Measurements from ENCODE around the gene DPEP2. TPM values are rescaled to one million over a fixed set of nuclear protein-coding genes. Genes with fewer than 3 reads are reported as not detected.
A peak's percentile ranks its signal among the peaks of the same experiment; 100 is the strongest.
"Not testable (repeated sequence)": the region's sequence is repeated elsewhere in the genome, so short reads cannot be mapped to it uniquely, and the experiment has no call there.

Gene DPEP2
- total RNA-seq, 1 experiment from 2014 or later = not detected

DNA sequence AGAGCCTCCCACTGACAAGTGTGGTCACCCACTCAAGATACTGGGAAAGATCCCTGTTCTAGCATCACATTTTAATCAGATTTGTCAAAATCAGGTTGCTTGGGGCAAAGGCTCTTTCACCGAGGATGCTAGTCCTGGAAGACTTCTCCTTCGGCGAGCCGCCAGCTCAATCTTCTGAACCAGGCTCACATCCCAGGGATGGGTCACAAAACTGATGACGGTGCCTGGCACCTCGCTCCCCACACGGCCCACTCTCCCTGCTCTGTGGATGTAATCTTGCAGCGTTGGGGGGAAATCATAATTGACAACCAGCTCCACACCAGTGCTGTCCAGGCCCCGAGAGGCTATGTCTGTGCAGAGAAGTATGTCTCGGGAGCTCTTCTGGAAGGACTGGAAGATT, 22.2 kb upstream of the DPEP2 start:
- Histone ChIP-seq H3K27me3 (ENCODE audit: control insufficient read depth, insufficient read depth, low read length) (no peaks in the 10 kb centered on the region), H3K36me3 (replicated peaks; ENCODE audit: control insufficient read depth, insufficient read depth, low read length) (peaks cover 7% of the 10 kb centered on the region), H3K4me3 (ENCODE audit: insufficient read depth, low read depth, low read length) (no peak overlapping the region)
- no peak for DNase-seq

- DNase-seq = no peak
- Histone ChIP-seq H3K36me3 (replicated peaks; ENCODE audit: control insufficient read depth, insufficient read depth, low read length) (peaks cover 5% of the 10 kb centered on the region; the same call in 1 of the 2 replicates), H3K27me3 (ENCODE audit: control insufficient read depth, insufficient read depth, low read length) (no peaks in the 10 kb centered on the region), H3K4me3 (ENCODE audit: insufficient read depth, low read depth, low read length) (no peak overlapping the region)
Measured at GRCh38 chr16:68019167-68019680, 19.9 kb upstream of the DPEP2 start.

DNA sequence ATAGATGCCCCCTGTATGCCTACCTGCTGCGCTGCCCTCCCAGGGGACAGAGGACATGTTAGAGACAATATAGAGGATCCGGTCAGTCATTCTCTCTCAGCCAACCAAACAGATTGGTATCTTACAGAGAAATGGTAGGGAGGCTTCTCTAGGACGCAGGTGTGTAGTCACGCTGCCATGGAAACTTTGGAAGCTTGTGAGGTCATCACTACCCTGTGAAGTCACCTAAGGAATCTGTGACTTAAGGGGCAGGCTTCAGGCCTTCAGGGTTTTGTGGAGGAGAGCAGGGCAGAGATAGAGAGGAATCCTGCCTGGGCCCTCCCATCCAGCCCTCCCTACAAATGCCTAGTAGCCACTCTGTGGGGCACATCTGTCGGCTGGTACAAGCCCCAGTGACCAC, 16.4 kb upstream of the DPEP2 start, which contains the start of gene DPEP2NB:
TSS of gene DPEP2NB (minus strand) at position 231 of the 400 bp plus-strand sequence. CDS start at position 90, 141 bp downstream.
- DNase-seq = no peak
- Histone ChIP-seq H3K27me3 (ENCODE audit: control insufficient read depth, insufficient read depth, low read length) (no peaks in the 10 kb centered on the region), H3K36me3 (replicated peaks; ENCODE audit: control insufficient read depth, insufficient read depth, low read length) (no peaks in the 10 kb centered on the region), H3K4me3 (ENCODE audit: insufficient read depth, low read depth, low read length) (no peak within 1 kb of the TSS)

DNA sequence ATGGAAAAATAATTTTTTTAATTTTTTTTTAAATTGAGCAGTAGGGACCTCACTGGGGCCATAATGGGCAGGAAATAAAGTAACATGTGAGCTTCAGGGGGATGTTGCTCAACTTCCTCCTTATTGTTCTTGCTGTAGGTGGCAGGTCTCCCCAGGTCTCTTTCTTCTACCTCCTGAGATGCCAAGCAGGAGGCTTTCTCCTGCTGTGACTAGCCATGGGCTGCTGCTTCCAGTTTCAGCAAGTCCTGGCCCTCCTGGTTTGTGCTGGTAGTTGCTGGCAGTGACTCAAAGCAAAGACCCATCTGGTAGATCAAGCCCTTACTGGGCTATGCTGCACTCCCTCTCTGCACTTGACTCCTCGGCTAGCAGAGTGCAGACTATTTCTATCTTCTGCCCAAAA, 14.2 kb upstream of the DPEP2 start:
- H3K36me3 ChIP-seq (replicated peaks; ENCODE audit: control insufficient read depth, insufficient read depth, low read length) = no peaks in the 10 kb centered on the region
- DNase-seq = no peak
- no peak overlapping the region for H3K4me3 ChIP-seq (ENCODE audit: insufficient read depth, low read depth, low read length)
- H3K27me3 ChIP-seq (ENCODE audit: control insufficient read depth, insufficient read depth, low read length) = no peaks in the 10 kb centered on the region

DNA sequence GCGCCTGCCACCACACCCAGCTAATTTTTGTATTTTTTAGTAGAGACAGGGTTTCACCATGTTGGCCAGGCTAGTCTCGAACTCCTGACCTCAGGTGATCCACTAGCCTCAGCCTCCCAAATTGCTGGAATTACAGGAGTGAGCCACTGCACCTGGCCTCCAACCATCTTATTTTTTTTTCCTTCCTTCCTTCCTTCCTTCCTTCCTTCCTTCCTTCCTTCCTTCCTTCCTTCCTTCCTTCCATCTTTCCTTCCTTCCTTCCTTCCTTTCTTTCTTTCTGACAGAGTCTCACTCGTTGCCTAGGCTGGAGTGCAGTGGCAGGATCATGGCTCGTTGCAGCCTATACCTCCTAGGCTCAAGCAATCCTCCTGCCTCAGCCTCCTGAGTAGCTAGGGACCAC, 10.6 kb upstream of the DPEP2 start:
- H3K27me3 ChIP-seq (ENCODE audit: control insufficient read depth, insufficient read depth, low read length); DNase-seq; H3K4me3 ChIP-seq (ENCODE audit: insufficient read depth, low read depth, low read length); H3K36me3 ChIP-seq (replicated peaks; ENCODE audit: control insufficient read depth, insufficient read depth, low read length): not testable (repeated sequence)

DNA sequence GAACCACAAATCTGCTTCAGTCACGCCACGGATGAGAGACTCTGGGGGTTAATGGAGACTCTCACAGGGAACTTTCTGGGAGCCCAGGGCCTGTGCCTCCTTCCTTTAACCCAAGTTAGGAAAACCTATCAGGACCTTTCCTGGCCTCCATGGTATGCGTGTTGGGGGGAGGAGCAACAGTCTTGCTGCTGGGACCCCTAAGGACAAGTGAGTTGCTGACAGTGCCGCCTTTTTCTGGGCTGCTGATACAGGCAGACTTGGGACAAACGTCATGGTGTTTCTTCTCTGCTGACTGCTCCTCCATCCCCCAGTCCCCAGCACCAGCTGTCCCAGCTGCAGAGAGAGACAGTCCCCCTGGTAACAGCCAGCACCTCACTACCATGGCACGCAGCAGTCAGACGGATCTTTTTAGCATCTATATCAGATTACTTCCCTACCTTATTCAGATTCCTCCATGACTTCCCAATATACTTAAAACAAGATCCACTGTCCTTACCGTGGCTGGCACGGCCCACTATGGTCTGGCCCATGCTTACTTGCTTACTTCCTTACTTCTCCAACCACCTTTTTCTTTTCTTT, 10.0 kb upstream of the DPEP2 start:
- DNase-seq = peak; percentile 62
- no peaks in the 10 kb centered on the region for H3K36me3 ChIP-seq (replicated peaks; ENCODE audit: control insufficient read depth, insufficient read depth, low read length)
- no peak overlapping the region for H3K4me3 ChIP-seq (ENCODE audit: insufficient read depth, low read depth, low read length)
- H3K27me3 ChIP-seq (ENCODE audit: control insufficient read depth, insufficient read depth, low read length) = no peaks in the 10 kb centered on the region

GRCh38 chr16:68005786-68006286, 6.6 kb upstream of the DPEP2 start:
- DNase-seq = peak; percentile 46
- Histone ChIP-seq H3K27me3 (ENCODE audit: control insufficient read depth, insufficient read depth, low read length) (no peaks in the 10 kb centered on the region), H3K4me3 (ENCODE audit: insufficient read depth, low read depth, low read length) (no peak overlapping the region), H3K36me3 (replicated peaks; ENCODE audit: control insufficient read depth, insufficient read depth, low read length) (no peaks in the 10 kb centered on the region)

- Histone ChIP-seq H3K36me3 (replicated peaks; ENCODE audit: control insufficient read depth, insufficient read depth, low read length) (no peaks in the 10 kb centered on the region), H3K4me3 (ENCODE audit: insufficient read depth, low read depth, low read length) (no peak overlapping the region), H3K27me3 (ENCODE audit: control insufficient read depth, insufficient read depth, low read length) (no peaks in the 10 kb centered on the region)
- no peak for DNase-seq
Measured at GRCh38 chr16:68005211-68005610, 5.9 kb upstream of the DPEP2 start.

DNA sequence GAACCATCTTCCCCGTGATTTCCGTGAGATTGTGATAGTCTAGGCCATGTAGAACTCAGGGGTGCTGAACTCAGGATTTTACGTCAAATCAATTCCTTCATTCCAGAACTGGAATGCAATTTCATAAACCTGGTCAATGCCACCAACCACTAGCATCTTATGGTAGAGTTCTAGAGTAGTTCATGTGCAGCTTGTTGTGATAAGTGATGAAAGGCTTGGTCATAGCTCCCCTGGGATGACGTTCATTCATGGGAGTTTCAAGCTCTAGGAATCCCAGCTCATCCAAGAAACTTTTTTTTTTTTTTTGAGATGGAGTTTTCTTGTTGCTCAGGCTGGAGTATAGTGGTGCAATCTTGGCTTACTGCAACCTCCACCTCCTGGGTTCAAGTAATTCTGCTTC, 3.7 kb upstream of the DPEP2 start:
- Histone ChIP-seq H3K27me3 (ENCODE audit: control insufficient read depth, insufficient read depth, low read length) (no peaks in the 10 kb centered on the region), H3K4me3 (ENCODE audit: insufficient read depth, low read depth, low read length) (no peak overlapping the region), H3K36me3 (replicated peaks; ENCODE audit: control insufficient read depth, insufficient read depth, low read length) (no peaks in the 10 kb centered on the region)
- no peak for DNase-seq

DNA sequence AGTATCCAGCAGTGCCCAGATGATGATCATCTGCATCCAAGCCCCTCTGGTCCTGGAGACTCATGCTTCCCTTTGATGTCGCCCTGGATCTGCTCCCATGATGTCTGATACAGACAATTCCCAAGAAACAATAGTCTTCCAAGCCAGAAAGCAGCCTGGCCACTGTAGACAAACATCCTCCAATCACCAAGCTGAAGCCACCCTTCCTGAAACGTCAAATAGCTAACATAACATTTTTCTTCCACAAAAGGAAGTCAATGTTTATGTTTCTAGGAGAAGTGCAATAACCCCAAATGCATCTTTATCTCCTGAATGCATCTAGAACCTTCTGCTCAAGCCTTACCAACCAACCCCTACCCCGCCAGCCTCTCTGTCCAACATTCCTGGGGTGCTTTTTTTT, 1.2 kb upstream of the DPEP2 start:
- H3K4me3 ChIP-seq (ENCODE audit: insufficient read depth, low read depth, low read length) = no peak overlapping the region
- H3K27me3 ChIP-seq (ENCODE audit: control insufficient read depth, insufficient read depth, low read length) = no peaks in the 10 kb centered on the region
- H3K36me3 ChIP-seq (replicated peaks; ENCODE audit: control insufficient read depth, insufficient read depth, low read length) = no peaks in the 10 kb centered on the region
- peak; percentile 3 for DNase-seq

DNA sequence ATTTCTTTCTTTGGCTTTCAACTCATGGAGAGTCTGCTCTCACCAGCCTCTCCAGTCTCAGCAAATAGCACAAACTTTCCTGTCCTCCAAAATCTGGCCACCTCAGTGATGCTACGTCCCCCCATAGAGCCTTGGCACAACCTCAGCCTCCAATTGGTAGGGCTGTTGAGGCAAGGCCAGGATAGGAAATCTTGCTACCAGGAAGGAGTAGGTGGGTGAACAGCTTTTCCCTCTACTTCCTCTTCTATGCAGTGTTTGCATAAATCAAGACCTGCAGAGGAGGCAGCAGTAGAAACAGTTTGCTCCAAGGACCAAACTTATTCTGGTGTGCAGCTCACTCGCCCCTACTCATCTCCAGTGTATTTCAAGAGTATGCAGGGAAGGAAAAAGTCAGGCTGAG, 701 bp upstream of the DPEP2 start:
- no peaks in the 10 kb centered on the region for H3K27me3 ChIP-seq (ENCODE audit: control insufficient read depth, insufficient read depth, low read length)
- DNase-seq = no peak
- H3K4me3 ChIP-seq (ENCODE audit: insufficient read depth, low read depth, low read length) = no peak overlapping the region
- no peaks in the 10 kb centered on the region for H3K36me3 ChIP-seq (replicated peaks; ENCODE audit: control insufficient read depth, insufficient read depth, low read length)

- not testable (repeated sequence) for H3K27me3 ChIP-seq (ENCODE audit: control insufficient read depth, insufficient read depth, low read length); DNase-seq; H3K36me3 ChIP-seq (replicated peaks; ENCODE audit: control insufficient read depth, insufficient read depth, low read length); H3K4me3 ChIP-seq (ENCODE audit: insufficient read depth, low read depth, low read length)
Measured at GRCh38 chr16:67998231-67998778, 979 bp downstream of the DPEP2 start.

GRCh38 chr16:67996666-67997065, 2.6 kb downstream of the DPEP2 start:
- Histone ChIP-seq H3K36me3 (replicated peaks; ENCODE audit: control insufficient read depth, insufficient read depth, low read length) (no peaks in the 10 kb centered on the region), H3K27me3 (ENCODE audit: control insufficient read depth, insufficient read depth, low read length) (peaks cover 6% of the 10 kb centered on the region; the same call in 1 of the 2 replicates), H3K4me3 (ENCODE audit: insufficient read depth, low read depth, low read length) (no peak overlapping the region)
- peak; percentile 5 for DNase-seq

DNA sequence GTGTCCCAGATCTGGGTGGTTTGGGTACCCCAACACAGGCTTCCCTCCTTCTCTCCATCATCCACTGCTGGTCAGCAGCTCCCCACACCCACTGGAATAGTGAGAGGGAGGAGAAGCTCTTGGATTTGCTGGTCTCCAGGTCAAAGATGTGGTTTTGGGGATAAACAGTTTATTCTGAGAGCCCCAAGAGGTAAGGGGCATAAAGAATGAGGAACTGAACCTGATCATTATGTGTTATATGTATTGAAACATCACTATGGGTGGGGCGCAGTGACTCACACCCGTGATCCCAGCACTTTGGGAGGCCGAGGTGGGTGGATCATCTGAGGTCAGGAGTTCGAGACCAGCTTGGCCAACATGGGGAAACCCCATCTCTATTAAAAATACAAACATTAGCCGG, 3.9 kb downstream of the DPEP2 start:
- Histone ChIP-seq H3K4me3 (ENCODE audit: insufficient read depth, low read depth, low read length) (no peak overlapping the region), H3K36me3 (replicated peaks; ENCODE audit: control insufficient read depth, insufficient read depth, low read length) (no peaks in the 10 kb centered on the region), H3K27me3 (ENCODE audit: control insufficient read depth, insufficient read depth, low read length) (peaks cover 6% of the 10 kb centered on the region; the same call in 1 of the 2 replicates)
- no peak for DNase-seq

- DNase-seq; H3K27me3 ChIP-seq (ENCODE audit: control insufficient read depth, insufficient read depth, low read length); H3K4me3 ChIP-seq (ENCODE audit: insufficient read depth, low read depth, low read length); H3K36me3 ChIP-seq (replicated peaks; ENCODE audit: control insufficient read depth, insufficient read depth, low read length): not testable (repeated sequence)
Measured at GRCh38 chr16:67994040-67994408, 5.3 kb downstream of the DPEP2 start.
